T-helper 22 cell (primary cell): ENCODE data around the gene TYW1B.
"Not testable (repeated sequence)": the region's sequence is repeated elsewhere in the genome, so short reads cannot be mapped to it uniquely, and the experiment has no call there.

Experiments used
- DNase-seq: peaks from one replicate; pipeline ENCODE4 v3.0.0-alpha.2; 2020; ENCODE audit warnings: low read depth

TYW1B gene, protein sequence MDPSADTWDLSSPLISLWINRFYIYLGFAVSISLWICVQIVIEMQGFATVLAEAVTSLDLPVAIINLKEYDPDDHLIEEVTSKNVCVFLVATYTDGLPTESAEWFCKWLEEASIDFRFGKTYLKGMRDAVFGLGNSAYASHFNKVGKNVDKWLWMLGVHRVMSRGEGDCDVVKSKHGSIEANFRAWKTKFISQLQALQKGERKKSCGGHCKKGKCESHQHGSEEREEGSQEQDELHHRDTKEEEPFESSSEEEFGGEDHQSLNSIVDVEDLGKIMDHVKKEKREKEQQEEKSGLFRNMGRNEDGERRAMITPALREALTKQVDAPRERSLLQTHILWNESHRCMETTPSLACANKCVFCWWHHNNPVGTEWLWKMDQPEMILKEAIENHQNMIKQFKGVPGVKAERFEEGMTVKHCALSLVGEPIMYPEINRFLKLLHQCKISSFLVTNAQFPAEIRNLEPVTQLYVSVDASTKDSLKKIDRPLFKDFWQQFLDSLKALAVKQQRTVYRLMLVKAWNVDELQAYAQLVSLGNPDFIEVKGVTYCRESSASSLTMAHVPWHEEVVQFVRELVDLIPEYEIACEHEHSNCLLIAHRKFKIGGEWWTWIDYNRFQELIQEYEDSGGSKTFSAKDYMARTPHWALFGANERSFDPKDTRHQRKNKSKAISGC

DNA sequence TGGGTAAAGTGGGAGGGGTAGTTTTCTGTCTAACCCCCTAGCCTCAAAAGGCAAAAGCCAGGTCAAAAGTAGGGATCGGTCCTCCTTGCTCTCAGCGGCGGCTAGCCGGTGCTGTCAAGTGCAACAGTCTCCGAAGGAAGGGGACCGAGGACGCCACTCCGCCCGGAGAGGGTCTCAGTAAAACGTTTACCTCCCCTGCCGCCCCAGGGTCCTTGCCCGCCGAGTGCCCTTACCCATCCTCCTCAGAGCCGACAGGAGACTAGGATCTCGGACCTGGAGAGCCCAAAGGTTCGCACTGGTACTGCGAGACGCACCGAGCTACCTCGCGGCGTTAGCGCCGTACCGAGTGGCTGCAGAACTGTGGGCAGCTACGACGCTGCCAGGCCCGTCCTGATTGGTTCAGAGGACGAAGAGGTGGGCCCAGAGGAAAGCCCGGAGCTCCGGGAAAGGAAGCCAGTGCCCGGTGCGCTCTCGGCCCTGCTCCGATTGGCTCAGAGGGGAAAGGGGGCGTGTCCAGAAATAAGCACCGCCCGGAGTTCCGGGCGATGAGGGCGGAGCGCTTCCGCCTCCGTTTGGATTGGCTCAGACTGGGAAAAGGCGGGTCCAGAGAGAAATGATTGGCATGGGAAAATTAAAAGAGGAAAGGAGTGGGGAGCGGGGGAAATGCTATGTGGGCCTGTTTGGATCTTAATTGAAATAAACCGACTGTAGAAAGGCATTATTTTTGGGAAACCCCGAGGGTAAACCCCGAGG is at the start of gene TYW1B:
Gene TYW1B (minus strand): TSS at position 362 of the 753 bp plus-strand sequence. CDS start 125 bp downstream, at position 237.
- DNase-seq, result peak; percentile 94

DNA sequence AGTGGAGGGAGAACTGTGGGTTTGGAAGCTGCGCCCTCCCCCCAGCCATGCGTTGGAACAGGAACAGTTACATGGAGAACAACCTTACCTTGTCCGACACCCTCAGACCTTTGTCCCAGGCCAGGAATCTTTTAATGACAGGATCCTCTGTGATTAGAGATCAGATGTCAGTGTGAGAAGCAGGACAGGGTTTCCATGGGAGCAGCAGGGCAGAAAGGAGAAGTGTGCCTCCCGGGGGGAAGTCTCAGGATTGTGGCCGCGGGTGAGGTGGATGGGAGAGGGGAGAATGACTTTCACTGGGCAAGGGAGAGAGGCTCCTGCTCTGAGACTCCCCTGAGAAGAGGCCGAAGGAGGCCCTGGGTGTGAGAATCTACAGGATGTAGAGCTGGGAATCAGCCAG is 39.6 kb upstream of the TYW1B start:
- not testable (repeated sequence) for DNase-seq

DNA sequence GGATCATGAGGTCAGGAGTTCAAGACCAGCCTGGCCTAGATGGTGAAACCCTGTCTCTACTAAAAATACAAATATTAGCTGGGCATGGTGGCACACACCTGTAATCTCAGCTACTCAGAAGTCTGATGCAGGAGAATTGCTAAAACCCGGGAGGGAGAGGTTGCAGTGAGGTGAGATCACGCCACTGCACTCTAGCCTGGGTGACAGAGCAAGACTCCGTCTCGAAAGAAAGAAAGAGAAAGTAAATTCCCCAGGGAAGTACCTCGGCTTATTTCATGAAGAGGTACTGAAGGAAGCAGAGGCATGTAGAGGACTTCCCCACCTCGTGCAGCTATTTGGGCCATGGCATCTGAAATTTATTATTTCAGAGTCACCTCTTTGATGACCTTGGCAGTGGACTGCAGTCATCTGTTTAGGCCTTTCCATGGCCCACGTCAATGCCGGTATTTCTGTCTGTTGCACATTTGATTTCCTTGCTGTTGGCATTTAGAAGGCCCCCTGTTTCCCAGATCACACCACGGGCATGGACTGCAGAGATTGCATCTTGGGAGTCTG is 30.9 kb upstream of the TYW1B start:
- DNase-seq, result not testable (repeated sequence)

DNA sequence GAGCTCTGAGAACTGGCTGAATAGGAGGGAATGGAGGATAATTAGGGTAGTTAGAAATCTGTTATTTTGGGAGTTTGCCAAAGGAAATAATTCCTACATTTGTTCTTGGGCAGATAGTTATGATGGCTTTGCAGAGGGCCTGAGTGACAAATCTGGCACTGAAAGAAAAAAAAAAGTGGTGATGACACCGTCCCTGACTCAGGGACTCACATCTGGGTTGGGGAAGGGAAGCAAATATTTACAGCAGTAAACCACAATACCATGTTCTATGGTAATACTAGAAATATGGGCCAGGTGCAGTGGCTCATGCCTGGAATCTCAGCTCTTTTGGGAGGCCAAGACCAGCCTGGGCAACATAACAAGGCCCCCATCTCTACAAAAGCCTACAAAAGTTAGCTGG is 29.9 kb upstream of the TYW1B start:
- not testable (repeated sequence) for DNase-seq

DNA sequence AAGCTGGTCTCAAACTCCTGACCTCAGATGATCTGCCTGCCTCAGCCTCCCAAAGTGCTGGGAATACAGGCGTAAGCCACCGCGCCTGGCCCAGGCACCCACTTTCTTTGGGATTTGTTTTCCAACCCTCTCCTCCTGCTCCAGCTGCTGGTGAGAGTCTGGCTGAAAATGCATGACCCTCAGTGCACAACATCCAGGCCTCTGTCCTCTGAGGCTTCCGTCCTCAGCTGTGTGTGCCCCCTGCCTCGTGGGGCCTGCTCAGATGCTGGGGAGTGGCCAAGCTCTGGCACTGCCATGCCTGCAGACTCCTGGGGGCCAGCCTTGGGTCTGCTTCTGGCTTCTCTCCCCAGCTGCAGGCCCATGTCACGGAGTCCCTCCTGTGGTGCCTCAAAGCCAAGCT is 27.3 kb upstream of the TYW1B start:
- not testable (repeated sequence) for DNase-seq

DNA sequence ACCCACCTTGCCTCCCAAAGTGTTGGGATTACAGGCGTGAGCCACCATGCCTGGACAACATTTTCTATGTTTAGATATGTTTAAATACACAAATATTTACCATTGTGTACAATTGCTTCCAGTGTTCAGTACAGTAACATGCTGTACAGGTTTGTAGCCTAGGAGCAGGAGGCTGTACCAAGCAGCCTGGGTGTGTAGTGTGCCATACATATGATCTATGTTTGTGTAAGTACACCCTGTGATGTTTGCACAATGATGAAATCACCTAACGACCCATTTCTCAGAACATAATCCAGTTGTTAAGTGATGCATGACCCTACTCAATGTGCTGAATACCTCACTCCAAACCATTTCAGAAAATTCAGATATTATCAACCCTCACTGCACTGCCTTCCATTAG is 24.9 kb upstream of the TYW1B start:
- DNase-seq, result not testable (repeated sequence)

DNA sequence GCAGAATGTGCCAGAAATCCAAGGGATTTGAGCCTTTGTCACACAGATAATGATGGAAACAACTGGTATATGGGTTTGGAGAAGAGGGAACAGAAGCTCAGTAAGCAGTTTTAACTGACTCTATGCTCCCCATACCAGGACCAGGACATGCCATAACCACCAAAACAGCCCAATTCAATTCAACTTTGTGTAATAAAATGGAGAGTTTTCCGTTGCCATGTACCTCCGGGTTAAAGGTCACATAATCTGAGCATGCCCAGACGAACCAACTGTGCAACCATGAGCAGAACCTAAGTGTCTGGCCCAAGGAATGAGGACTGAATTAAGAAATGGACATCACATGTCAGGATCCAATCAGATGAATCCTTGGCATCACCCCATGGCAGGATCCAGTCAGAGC is 22.7 kb upstream of the TYW1B start:
- not testable (repeated sequence) for DNase-seq

DNA sequence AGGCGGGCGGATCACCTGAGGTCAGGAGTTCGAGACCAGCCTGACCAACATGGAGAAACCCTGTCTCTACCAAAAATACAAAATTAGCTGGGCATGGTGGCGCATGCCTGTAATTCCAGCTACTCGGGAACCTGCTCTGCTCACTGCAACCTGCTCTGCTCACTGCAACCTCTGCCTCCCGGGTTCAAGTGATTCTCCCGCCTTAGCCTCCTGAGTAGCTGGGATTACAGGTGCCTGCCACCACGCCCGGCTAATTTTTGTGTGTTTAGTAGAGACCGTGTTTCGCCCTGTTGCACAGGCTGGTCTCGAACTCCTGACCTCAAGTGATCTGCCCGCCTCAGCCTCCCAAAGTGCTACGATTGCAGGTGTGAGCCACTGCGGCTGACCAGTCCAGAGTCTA is 16.1 kb upstream of the TYW1B start:
- not testable (repeated sequence) for DNase-seq

DNA sequence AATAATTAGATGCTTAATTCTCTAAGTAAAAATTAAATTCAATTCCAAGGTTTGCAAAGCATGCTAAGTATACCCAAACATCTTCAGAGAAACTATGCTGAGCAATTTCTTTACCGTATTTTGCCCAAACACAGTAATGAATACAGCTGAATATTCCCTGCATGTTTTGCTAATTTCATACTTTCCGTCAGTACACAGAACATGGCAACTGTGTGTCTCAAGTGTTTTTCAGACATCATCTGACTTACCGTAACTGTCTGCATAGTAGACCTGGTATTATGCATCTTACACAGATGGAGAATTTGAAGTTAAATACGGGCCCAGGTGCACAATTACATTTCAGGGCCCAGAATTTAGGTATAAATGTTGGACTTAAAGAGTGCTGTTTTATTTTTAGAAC is 15.2 kb upstream of the TYW1B start:
- not testable (repeated sequence) for DNase-seq

DNA sequence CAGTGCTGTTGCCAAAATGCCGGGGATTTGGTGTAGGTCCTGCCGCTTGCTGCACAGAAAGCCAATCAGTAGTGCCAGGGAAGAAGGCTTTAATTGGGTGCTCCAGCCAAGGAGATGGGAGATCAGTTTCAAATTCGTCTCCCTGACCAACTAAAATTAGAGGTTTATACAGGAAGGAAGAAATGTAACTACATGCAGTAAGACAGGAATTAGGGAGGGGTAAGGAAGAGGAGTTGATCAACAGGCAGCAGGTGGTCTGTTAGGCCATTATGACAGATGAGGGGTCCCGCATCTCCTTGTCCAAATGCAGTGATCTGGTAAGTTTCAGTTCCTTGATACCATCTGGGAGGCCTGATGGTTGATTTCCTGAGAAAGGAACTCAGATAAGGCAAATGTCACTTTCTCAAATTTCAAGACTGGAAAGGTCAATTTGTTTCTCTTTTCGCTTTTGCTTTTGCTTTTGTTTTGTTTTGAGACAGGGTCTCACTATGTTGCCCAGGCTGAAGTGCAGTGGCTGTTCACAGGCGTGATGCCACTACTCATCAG is 13.0 kb upstream of the TYW1B start:
- not testable (repeated sequence) for DNase-seq

DNA sequence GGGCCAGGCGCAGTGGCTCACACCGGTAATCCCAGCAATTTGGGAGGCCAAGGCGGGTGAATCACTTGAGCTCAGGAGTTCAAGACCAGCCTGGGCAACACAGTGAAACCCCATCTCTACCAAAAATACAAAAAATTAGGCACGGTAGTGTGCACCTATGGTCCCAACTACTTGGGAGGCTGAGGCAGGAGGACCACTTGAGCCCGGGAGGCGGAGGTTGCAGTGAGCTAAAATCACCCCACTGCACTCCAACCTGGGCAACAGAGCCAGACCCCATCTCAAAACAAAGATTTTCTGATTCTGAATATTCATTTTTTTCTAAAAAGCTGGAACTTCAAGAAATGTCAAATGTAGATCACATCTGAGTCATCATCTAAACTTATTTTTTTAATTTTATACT is 10.3 kb upstream of the TYW1B start:
- DNase-seq, result not testable (repeated sequence)

DNA sequence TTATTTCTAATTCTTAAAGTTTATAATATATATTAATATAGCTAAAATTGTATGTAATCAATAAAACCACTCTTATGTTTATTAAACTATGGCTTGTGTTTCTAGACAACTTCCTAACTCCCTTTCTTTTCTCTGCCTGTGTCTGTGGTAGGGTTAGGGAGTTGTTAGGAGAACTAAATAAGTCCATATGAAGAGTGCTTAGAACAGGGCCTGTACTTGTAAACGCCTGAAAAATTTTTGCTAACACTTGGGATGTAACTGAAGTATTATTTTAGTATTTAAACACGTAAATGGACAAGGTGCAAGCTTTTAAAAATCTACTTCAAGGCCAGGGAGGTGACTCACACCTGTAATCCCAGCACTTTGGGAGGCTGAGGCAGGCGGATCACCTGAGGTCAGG is 9.3 kb upstream of the TYW1B start:
- not testable (repeated sequence) for DNase-seq

DNA sequence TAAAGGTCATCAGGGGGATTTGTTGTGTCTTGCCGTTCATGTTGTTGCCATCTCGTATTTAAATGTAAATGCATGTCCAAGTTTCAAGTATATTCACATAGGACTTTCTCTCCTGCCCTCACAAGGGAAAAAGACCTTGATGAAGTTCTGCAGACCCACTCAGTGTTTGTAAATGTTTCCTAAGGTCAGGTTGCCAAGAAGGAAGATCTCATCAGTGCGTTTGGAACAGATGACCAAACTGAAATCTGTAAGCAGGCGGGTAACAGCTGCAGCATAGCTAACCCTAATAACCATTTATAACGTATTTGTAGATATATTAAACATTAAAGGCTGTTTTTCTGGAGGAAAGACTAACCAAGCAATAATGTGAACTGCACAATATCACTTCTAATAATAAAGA is 2.6 kb upstream of the TYW1B start:
- DNase-seq, result not testable (repeated sequence)

DNA sequence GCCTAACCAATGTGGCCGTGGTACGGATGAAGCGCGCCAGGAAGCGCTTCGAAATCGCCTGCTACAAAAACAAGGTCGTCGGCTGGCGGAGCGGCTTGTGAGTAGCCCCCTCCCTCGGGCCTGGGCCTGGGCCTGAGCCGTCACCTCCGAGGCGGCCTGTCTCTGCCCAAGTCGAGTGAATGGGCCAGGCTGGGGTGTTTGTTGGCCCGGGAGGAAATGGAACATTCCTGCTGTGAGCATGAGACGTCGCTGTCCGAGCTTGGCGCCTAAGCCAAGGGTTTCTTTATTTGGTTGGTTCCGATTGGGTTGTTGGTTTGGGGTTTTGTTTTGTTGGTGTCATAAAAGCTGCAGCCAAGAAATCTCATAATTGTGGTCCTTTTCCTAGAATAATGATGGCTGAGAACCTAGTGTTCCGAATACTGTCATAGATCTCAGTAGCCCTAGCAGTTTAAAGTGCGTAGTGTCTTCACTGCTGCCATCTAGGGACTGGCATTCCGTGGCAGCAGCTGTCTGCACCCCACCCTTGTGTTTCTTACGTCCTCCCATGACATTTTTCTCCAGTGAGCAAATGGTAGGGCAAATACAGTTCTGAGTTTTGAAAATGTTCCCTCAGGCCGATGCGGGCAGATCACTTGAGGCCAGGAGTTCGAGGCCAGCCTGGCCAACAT is 1.8 kb upstream of the TYW1B start:
- peak; percentile 23 for DNase-seq

DNA sequence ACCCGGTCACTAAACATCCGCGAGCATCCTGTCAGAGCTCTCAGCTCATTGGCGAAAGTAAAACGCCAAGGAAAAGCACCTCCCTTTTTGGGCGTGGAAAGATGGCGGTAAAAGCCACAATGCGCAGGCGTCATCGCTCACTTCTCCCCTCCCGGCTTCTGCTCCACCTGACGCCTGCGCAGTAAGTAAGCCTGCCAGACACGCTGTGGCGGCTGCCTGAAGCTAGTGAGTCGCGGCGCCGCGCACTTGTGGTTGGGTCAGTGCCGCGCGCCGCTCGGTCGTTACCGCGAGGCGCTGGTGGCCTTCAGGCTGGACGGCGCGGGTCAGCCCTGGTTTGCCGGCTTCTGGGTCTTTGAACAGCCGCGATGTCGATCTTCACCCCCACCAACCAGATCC is 1.3 kb upstream of the TYW1B start:
- peak; percentile 94 for DNase-seq

DNA sequence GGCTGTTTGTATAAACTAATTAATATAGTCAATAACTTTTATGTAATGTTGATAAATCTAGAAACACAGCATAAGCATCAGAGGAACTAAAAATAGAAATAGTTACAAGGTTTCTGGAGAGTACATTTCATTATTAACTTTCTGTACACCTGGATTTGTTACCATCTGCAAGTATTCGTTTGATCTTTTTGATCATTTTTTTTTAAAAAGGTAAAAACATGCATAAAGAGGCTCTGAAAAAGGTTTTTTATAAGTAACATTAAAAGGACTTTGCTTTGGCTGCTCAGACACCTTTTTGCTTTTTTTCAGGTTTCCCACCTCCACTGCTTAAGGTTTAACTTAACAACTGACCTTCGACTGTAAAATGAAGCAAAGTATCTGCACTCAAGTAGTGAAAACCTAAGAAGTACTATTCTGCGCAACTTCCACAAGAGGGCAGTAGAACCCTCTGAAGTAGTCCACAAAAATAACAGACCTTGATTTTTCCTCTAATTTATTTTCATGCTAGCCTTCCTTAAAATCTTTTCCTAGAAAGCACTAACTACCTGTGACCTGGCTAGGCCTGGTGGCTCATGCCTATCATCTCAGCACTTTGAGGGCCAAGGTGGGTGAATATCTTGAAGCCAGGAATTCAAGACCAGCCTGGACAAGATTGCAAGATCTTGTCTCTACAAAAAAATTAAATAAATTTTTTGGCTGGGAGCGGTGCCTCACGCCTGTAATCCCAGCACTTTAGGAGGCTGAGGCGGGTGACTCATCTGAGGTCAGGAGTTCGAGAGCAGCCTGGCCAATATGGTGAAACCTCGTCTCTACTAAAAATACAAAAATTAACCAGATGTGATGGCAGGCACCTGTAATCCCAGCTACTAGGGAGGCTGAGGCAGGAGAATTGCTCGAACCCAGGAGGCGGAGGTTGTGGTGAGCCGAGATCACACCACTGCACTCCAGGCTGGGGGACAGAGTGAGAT is 4.0 kb downstream of the TYW1B start:
- not testable (repeated sequence) for DNase-seq

DNA sequence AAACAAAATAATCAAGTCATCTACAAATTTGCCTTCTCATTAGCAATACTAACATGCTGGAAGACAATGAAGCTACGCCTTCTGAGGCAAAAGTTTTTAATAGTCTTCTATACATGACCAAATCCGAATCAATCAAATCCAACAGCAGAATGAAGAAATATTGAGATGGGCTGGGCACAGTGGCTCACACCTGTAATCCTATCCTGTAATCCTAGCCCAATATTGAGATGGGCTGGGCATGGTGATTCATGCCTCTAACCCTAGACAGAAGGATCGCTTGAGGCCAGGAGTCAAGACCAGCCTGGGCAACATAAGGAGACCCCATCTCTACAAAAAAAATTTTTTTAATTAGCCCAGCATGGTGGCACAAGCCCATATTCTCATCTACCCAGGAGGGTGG is 5.5 kb downstream of the TYW1B start:
- DNase-seq, result not testable (repeated sequence)

DNA sequence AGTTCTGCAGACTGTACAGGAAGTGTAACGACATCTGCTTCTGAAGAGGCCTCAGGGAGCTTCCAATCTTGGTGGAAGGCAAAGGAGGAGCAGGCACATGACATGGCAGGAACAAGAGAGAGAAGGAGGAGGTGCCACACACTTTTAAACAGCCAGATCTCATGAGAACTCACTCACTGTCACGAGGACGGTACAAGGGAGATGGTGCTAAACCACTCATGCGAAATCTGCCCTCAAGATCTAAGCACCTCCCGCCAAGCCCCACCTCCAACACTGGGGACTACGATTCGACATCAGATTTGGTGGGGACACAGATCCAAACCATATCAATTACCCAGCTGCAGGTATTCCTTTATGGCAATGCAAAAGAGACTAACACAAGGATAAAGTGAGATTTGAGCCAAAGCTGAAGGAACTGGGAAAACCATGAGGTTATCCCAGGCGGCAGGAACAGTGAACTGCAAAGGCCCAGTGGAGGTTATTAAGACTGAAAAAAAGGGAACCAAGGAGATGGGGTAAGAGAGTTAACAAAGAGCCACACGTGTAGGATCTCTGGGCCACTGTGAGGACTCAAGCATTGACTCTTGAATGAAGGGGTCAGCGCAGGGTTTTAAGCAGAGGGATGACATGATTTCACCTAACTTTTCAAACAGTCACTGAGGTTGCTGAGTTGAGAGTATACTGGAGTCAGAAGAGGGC is 9.2 kb downstream of the TYW1B start:
- not testable (repeated sequence) for DNase-seq

DNA sequence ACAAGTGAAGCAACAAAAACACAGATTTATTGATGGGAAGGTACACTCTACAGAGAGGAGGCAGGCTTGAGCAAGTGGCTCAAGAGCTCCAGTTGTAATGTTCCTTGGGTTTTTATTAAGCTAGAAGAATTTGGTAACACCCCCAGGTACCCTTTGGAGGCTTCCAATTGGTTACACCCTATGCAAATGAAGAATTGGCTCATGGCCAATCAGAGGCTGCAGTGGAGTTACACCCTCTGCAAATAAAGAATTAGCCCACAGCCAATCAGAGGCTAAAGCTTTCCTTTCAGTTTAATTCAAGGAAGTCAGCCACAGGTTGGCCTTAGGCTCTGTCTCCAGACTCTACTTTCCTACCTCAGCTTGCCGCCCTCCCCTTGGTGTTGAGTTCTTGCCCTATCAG is 10.3 kb downstream of the TYW1B start:
- not testable (repeated sequence) for DNase-seq
